ENCODE measurements around the gene ZNF185.

Gene ZNF185

GRCh38 chrX:152896450-152896849 is 1.4 kb upstream of the ZNF185 start:
- no peaks in the 10 kb centered on the region for H3K79me2 ChIP-seq (ENCODE audit: low read length)
- TF ChIP-seq EZH2phosphoT487 (IDR thresholded peaks at IDR 0.05; ENCODE audit: low read length) (no peak), CTCF (IDR thresholded peaks at IDR 0.05; ENCODE audit: low read length) (no peak), EZH2 (optimal IDR thresholded peaks at IDR 0.05; ENCODE audit: low read depth, low read length) (no peak)
- no peaks in the 10 kb centered on the region for H3K27me3 ChIP-seq (replicated peaks; ENCODE audit: insufficient read depth, low read length)
- H3K9ac ChIP-seq (ENCODE audit: low read length): no peak overlapping the region
- H4K20me1 ChIP-seq (ENCODE audit: insufficient read depth, low read length): no peaks in the 10 kb centered on the region
- H3K9me3 ChIP-seq (replicated peaks; ENCODE audit: insufficient read depth, low read length): no peaks in the 10 kb centered on the region
- H3K9me2 ChIP-seq (replicated peaks; ENCODE audit: insufficient read depth, low read length): no peaks in the 10 kb centered on the region
- no peaks in the 10 kb centered on the region for H3K36me3 ChIP-seq (replicated peaks; ENCODE audit: insufficient read depth, low read length)
- no peaks in the 10 kb centered on the region for H3K4me1 ChIP-seq (ENCODE audit: low read length)
- H3K27ac ChIP-seq (ENCODE audit: low read length): no peak overlapping the region
- H3K4me2 ChIP-seq (ENCODE audit: low read depth, low read length): no peak overlapping the region
- no peak overlapping the region for H2AFZ ChIP-seq (ENCODE audit: low read length)
- no peak for DNase-seq
- H3K4me3 ChIP-seq (ENCODE audit: low read length): no peak overlapping the region
- no peaks in the 10 kb centered on the region for H3F3A ChIP-seq (ENCODE audit: insufficient read depth, low read length)

GRCh38 chrX:152898442-152898841 is 575 bp downstream of the ZNF185 start:
- Histone ChIP-seq H3K9me2 (replicated peaks; ENCODE audit: insufficient read depth, low read length) (no peaks in the 10 kb centered on the region), H3K4me3 (ENCODE audit: low read length) (no peak overlapping the region), H3K4me1 (ENCODE audit: low read length) (no peaks in the 10 kb centered on the region), H3K9me3 (replicated peaks; ENCODE audit: insufficient read depth, low read length) (no peaks in the 10 kb centered on the region), H3F3A (ENCODE audit: insufficient read depth, low read length) (no peaks in the 10 kb centered on the region), H2AFZ (ENCODE audit: low read length) (no peak overlapping the region), H3K27ac (ENCODE audit: low read length) (no peak overlapping the region), H3K4me2 (ENCODE audit: low read depth, low read length) (no peak overlapping the region), H3K36me3 (replicated peaks; ENCODE audit: insufficient read depth, low read length) (no peaks in the 10 kb centered on the region), H3K79me2 (ENCODE audit: low read length) (no peaks in the 10 kb centered on the region), H4K20me1 (ENCODE audit: insufficient read depth, low read length) (no peaks in the 10 kb centered on the region), H3K9ac (ENCODE audit: low read length) (no peak overlapping the region), H3K27me3 (replicated peaks; ENCODE audit: insufficient read depth, low read length) (no peaks in the 10 kb centered on the region)
- TF ChIP-seq CTCF (IDR thresholded peaks at IDR 0.05; ENCODE audit: low read length) (no peak), EZH2phosphoT487 (IDR thresholded peaks at IDR 0.05; ENCODE audit: low read length) (no peak), EZH2 (optimal IDR thresholded peaks at IDR 0.05; ENCODE audit: low read depth, low read length) (no peak)
- DNase-seq: no peak

- H3K79me2 ChIP-seq (ENCODE audit: low read length): no peaks in the 10 kb centered on the region
- H3K9me3 ChIP-seq (replicated peaks; ENCODE audit: insufficient read depth, low read length): no peaks in the 10 kb centered on the region
- H3K9ac ChIP-seq (ENCODE audit: low read length): no peak overlapping the region
- H3K4me3 ChIP-seq (ENCODE audit: low read length): no peak overlapping the region
- H3K27me3 ChIP-seq (replicated peaks; ENCODE audit: insufficient read depth, low read length): no peaks in the 10 kb centered on the region
- DNase-seq: no peak
- no peaks in the 10 kb centered on the region for H3K4me1 ChIP-seq (ENCODE audit: low read length)
- no peak overlapping the region for H3K4me2 ChIP-seq (ENCODE audit: low read depth, low read length)
- H2AFZ ChIP-seq (ENCODE audit: low read length): no peak overlapping the region
- no peaks in the 10 kb centered on the region for H3K36me3 ChIP-seq (replicated peaks; ENCODE audit: insufficient read depth, low read length)
- H3K9me2 ChIP-seq (replicated peaks; ENCODE audit: insufficient read depth, low read length): no peaks in the 10 kb centered on the region
- TF ChIP-seq CTCF (IDR thresholded peaks at IDR 0.05; ENCODE audit: low read length) (no peak), EZH2 (optimal IDR thresholded peaks at IDR 0.05; ENCODE audit: low read depth, low read length) (no peak), EZH2phosphoT487 (IDR thresholded peaks at IDR 0.05; ENCODE audit: low read length) (no peak)
- H3K27ac ChIP-seq (ENCODE audit: low read length): no peak overlapping the region
- H3F3A ChIP-seq (ENCODE audit: insufficient read depth, low read length): no peaks in the 10 kb centered on the region
- no peaks in the 10 kb centered on the region for H4K20me1 ChIP-seq (ENCODE audit: insufficient read depth, low read length)
Observed at GRCh38 chrX:152899111-152899873, 1.4 kb downstream of the ZNF185 start.

Measured in MM.1S (cell line).